NOMO-1 (cell line): ENCODE measurements around the gene EFNB2.

Source experiments
- DNase-seq, 2 experiments: peaks; one replicate each; lab custom pipeline; 2025; ENCODE audit not compliant: unreplicated experiment in 2 of 2; lab: John Stamatoyannopoulos, UW

EFNB2 gene

DNA sequence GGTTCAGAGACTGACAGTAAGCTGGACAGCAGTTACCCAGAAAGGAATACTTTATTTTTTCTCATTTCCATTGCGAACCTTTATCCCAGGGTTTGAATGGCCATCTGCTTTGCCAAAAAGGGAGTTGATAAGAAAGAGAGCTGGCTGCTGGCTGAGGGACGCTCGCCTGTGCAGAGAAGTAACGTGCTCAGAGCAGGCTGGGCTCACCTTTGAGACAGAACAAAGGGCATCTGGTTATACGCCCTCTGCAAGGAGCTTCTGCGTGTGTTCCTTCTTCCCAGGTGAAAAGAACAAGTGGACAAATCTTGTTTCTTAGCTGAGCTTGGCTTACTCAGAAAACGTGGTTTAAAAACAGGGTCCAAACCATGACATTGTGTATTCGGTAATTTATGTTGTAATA, 47.4 kb downstream of the EFNB2 start:
- DNase-seq, result no peak

DNA sequence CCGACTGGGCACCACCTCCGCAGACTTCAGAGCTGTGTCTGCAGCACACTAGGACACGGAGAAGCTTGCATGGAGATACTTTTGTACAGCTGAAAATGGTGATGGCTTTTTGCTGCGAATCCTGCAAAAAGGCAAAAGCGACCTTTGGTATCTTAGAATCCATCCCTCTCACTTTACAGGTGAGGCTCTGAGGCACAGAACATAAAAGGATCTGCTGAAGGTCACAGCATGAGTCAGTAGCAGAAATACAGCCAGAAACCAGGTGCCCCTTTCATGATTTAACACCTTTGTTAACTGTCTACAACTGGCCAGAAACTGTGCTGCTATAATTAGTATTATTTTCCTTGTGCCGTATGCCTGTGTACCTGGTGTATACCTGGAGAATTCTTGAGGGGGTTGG, 48.3 kb downstream of the EFNB2 start:
- no peak for DNase-seq

DNA sequence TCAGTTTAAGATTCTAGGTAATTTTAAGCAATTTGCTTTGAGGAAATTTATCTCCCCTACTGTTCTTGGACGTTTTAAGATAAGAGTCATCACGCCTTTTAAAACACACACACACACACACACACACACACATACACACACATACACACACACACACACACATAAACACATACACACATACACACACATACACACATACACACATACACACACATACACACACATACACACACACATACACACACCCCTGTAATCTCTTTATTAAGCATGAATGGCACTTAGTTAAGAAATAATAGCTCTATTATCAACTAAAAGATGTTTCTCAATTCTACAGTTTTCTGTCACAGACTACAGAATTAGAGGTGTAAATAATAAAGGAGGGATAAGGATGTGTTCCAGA, 49.2 kb downstream of the EFNB2 start:
- no peak for DNase-seq

DNA sequence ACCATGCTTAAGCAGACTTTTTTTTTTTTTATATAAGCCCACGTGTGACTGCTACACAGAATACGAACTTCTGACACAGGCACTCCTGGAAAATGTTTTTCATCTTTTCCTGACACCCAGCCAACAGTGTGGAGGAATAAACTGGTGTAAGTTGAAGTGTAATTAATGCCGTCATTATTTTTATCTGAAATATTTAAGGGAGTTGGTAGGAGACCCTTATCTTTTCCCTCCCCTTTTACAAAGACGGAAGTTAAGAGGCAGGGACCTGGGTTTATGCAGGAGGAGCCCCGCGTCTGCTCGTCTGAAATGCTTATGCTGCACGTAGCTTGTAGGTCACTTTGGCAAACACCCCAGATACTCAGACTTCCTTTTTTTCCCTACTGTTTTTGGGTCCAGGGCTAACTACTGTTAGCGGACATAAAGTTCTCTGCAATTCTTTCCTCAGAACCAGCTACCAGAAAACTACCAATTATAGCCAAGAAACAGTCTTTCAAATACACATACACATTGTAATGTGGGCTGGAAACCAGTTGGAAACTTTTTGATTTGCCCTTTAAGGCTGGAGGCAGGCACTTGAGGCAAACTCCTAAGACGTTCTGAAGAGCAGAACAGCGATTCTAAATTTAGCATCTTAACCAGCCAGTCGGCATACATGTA, 50.8 kb downstream of the EFNB2 start:
- peak in 1 of 2 experiments; percentile 32 for DNase-seq

DNA sequence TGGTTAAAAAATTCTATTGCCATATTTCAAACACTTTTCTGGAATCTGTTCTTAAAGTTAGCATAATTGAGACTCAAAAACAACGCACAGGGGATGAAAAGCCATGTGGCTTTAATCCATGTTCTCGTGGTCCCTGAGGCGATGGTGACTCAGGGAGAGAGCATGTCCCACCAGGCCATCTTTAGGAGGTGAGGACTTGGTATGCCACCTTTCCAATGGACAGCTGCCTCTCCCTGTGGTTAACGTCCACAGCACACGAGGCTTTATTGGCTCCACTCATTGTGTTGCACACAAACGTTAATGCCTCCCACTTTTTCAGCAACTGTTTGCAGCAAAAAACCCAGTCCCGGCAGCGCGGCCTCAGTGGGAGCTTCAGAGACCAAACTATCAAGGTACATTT, 51.4 kb downstream of the EFNB2 start:
- DNase-seq, result no peak

DNA sequence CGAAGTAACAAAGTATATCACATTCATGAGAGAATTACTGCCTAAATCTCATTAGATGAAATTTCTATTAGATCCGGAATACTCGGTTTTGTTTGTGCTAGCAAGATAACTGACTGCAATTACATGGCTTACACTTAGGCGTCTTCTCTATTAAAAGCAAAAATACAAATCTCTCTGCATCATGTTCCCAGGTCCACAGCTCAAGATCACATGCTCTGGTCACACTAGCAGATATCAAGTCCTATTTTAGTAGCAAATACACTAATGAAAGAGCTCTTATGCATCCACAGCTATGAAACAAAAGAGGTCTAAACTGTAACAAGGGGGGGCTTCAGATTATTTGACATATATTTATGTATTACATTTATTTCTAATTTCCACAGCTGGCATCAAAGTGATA, 53.5 kb downstream of the EFNB2 start:
- no peak for DNase-seq

DNA sequence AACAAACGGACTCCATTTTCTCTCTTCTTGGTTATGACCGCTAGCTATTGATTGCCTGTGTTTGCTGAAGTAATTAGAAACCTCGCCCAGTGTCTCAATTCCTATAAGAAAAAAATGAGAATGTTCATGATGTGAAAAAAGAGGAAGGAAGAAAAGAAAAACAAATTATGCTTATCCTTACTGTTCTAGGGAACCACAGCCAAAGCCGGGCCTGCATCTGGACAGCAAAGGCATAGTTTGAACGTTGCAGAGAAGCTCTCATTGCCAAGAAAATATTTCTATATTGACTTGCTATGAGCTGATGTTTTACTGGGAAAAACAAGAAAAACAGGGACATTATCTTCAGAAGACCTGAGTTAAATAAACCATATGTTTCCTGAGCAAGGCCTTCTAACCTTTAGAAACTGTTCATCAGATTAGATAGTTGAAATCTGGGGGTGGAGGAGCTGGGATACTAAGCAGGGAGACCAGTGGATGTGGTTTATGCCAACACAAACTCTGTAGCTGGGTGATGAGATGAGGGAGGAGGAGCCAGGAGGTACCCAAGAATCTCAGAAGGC, 55.0 kb downstream of the EFNB2 start:
- DNase-seq, result no peak

DNA sequence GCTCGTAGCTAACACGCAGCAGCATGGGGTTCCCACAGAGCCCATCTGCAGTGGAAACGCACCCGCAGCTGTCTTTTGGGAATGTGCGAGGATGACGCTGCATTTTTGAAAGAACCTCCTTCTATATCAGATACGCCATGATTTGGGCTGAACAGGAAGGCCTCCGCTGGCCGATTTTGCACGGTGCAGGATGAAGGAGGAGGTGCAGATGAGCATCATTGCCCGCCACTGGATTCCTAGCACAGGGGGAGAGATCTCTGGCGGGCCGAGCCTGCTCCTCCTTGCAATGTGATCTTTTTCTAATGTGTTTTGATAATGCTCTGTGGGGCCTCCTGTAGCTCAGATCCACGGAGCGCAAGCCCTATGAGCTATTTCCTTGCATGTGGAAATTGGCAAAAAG, 55.5 kb downstream of the EFNB2 start:
- DNase-seq, result no peak

DNA sequence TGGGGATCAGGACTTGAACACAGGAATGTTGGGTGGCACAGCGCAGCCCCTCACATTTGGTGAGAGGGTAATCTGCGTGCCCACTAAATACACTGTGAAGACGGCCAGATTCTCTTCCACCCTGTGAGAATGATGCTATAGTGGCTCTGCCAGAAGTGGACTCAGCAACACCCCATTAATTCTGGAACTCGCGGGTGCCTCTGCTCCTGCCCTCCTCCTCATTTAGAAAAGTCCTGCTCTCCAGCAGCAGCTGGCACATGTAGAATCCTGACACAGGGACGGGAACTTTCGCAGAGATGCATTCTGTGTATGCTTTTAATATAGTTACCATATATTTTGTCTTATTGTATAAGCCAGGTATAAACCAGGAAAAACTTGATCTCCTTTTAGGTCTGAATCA, 57.3 kb downstream of the EFNB2 start:
- DNase-seq, result no peak

DNA sequence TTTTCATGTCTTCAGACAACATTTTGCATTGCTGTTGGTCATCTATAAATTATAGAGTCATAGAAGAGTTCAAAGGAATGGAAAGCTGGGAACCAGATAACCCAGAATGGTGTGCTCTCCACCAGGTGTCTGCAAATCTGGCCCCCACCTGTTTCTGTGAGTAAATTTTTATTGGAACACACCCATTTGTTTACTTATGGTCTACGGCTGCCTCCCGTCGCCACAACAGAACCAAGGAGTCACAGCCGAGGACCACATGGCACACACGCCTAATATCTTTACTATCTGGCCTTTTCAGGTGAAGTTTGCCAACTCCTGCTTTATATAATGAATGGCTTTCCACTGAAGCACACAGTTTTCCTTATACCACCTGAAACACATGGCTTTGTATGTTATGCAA, 58.2 kb downstream of the EFNB2 start:
- no peak for DNase-seq

DNA sequence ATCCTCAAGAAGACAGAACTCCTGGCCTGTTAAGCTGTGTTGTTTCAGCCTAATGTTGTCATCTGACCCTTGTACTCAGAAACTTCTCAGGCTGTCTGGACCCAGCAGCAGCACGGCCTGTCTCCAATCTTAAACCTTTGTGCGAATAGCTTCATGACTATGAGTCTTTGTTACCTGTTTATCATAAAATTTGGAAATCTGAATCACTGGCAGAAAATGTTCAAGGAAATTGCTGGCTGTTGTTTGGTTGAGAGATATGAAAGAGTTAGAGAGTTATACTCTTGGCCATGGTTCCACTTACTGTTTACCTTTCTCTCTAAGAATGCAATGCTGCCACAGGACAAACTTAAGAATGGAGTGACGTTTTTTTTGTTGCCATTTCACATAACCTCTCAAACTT, 59.6 kb downstream of the EFNB2 start:
- DNase-seq, result no peak

DNA sequence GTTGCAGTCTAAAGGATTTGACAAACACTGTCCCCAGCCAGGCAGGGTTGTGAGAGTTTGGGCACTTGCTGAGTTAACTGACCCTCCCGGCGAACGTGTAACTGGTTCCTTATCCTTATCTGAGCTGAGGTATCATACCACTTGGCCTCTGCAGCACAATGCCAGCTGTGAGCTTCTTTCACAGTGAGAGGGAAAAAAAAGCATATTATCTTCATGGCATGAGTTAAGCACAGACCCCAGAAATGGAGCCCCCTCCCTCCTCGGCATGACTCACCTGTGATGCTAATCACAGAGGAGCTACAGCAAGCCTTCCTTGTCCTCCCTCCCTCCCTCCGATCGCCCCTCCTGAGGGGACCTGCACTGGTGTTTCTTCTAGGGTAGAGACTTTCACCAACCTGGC, 60.5 kb downstream of the EFNB2 start:
- DNase-seq, result no peak

DNA sequence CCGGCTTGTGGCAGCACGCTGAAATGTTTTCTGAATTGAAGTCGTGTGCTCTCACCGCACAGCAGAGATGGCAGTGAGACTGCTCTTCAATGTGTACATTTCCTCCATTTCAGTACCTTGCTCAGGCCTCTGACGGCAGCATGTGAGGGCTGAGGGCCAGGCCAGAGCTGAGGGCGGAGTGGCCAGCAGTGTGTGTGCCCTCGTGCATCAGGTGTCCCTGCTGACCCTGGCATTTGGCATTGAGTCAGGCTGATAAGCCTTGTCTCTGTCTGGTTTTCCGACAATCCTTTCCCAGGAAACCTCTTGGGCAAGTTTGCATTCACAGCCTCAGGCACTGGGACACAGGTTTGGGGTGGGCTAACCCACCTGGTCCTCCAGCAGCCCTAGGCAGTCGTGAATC, 62.3 kb downstream of the EFNB2 start:
- DNase-seq, result no peak

DNA sequence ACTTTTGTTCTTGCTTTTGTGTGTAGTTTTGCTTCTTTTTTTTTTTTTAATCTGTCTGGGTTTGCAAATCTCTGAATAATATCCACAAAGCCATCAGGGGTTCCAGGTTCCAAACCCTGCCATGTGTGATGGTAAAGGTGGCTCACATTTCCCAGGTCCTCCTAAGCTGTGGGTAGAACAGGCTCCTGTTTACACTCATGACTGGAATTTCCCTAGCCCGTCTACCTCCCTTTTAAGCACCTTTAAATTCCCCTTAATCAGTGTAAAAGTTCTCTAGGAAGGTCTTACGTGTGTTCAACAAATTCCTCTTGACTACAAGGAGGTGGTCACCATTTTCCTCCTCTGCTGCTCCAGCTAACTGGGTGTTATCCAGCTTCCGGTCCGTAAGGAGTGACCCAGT, 62.8 kb downstream of the EFNB2 start:
- DNase-seq, result no peak

DNA sequence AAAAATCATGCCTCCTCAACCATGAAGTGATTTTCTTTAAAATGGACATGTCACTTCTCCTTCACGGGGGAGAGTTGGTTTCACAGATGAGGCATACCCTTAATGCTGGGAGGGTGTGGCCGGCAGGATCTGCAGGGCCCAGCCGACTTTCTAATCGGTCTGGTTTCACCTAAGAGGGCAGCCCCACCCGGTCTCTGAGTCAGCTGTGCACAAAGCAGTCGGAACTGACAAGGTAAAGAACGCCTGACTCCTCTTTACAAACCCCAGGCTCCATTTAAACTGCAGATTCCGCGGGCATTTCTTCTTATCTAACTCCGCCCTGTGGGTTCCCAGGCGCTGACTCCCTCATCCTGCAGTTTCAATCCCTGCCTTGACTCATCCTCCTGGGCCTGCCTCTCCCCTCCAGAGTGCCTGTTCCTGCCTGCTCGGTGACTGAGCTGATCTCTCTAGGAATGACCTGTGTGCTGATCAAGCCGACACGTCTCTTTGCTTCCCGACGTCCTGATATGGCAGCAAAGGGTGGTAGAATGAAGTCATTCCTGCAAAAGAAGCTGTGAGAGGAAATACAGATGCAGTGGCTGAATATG, 63.4 kb downstream of the EFNB2 start:
- no peak for DNase-seq

DNA sequence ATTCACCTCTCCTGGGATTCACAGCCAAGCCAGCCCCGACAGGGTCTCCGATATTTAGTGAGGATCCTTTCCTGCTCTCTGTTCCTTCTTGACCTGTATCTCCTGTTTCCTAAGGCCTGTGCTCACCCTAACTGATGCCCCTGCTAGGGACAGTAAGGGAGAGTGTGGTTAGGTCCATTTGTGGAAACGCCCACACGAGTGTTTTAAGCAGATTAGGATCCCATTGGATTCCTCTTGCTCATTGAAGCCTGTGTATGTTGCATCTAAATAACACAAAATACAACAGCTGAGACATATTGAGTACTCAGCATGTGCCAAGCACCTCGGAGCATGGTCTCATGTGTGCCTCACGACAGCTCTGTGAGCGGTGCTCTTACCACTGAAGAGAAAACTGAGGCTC, 64.9 kb downstream of the EFNB2 start:
- no peak for DNase-seq

DNA sequence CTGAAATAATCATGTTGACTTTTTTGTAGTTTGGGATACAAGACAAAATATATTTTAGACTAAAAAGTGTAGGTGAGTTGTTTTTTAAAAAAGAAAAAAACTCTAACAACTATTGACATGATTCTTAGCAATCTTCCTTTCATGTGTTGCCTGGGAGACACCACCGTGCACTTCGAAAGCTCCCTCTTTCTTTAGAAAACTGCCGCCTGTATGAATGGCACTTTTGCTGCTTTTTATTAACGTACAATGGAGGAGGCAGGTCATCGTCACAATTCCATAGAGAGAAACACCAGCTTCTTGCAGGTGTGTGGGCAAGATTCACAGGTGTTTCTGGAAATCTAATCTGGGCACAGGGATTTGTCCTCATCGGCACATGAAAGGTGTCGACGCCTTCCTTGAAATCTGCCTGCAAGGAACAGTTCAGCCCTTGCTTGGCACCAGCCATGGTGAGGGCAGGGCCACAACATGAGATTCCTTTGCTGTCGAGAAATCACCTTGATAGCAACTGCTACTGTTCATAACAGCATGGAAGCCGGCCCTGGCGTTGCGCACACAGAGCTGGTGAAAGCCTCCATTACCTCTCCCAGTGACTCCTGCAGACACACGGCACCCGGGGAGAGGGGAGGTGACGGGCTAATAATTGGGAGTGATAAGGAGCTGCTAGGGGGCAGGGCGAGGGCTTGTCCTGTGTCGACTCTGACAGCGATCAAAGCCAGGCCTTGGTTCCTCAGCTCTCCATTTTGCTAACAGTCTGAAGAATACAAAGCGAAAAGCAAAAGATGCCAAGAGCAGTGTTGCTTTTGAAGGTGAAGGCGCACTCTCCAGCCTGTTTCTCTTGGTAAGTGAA, 66.5 kb downstream of the EFNB2 start:
- no peak for DNase-seq

DNA sequence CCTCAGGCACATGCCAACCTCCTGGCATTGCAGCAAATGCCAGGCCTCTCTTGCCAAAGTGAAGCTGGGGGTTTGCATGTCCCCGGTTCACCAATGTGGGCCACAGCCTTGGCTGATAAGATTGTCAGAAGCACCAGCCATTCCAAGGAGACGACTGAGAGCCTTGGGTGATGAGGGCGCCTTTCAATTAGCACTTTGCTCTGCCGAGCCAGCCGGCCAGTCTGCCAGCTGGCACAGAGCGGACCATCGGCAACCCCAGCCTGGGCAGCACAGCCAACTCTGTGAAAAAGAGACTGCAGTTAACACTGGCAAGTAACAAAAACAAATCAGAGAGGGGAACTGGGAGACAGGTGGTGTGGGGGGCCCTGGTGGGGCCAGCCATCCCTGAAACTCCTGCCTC, 67.3 kb downstream of the EFNB2 start:
- no peak for DNase-seq

DNA sequence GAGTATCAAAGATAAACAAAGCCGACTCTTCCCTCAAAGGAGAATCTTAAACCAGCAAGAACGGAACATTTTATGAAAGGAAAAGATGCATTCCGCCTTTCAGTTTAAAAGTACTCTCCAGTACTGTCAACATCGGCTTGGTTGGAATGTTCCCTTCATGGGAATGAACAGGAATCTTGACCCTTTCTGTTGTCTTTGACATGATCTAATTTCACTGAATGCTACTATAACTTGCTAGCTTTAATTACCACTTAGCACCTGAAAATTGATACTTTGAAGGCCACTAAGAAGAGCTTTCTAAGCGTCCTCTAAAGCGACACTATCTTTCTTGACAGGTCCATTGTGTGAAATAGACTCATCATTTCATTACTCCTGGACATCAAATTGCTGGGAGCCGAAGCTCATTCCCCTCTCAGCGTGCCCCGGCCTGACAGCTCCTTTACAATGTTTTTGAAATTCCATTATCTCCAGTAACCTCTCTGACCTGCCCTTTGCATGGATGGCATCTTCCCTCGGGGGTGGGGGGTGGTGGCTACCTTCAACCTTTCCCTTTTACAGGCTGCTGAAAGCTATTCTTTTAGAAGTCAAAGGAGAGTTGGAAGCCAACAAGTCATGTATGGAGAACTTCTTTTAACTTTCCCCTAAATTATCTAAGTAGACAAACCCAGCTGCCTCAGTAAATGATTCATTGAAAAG, 67.9 kb downstream of the EFNB2 start:
- no peak for DNase-seq

DNA sequence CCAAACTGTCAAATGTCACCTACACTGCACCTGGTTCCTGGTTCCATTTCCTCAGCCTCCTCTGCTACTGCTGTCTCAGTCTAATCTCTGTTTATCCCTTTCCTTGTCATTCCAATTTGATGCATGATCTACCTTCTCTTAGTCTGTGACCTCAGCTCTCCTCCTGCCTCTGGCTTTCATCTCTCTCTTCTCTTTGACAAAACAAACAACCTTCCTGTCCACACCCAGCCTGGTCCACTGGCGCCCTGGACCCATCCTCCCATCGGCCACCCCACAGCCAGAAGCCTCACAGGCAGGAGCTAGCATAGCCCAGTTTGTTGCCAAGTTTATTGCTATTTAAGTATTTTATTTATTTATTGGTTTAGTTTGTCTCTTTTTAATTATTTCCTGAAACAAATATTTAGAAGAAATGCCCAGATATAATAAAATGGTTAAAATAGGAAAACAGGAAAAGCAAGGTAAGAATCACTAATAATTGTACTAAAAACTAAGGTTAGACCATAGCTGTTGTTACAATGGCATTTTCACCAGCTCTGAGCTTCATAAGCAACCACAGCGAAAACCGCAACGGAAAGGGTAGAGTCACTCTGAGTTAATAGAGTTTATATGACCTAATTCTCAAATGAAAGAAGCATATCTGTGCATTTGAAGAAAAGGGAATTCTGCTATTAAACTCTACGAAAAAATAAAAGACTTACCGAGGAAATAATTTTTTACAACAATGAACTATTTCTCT, 68.6 kb downstream of the EFNB2 start:
- DNase-seq, result no peak

DNA sequence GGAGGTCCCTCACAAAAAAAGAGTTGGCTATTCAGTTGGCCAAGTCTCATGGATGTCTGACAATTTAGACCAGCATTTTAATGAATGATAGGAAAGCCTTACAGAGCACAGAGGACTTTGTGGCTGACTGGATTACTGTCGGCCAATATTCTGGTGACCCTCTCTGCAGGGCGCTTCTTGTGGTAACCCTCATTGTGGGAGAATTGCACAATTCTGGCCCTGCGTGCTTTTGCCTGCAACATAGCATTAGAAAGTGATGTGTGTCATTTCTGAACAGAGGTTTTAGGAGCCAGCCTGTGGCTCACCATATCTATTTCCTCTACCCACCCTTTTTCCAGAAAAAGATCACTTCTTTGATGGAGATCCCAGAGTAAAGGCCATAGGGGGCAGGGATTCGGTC, 71.4 kb downstream of the EFNB2 start:
- peak; percentile 49 to 50 for DNase-seq
